Measurements from ENCODE around the gene PDE6C. TPM values are rescaled to one million over a fixed set of nuclear protein-coding genes. Genes with fewer than 3 reads are reported as not detected.

The PDE6C gene
- total RNA-seq, 2 donors from 2014 or later: not detected

DNA sequence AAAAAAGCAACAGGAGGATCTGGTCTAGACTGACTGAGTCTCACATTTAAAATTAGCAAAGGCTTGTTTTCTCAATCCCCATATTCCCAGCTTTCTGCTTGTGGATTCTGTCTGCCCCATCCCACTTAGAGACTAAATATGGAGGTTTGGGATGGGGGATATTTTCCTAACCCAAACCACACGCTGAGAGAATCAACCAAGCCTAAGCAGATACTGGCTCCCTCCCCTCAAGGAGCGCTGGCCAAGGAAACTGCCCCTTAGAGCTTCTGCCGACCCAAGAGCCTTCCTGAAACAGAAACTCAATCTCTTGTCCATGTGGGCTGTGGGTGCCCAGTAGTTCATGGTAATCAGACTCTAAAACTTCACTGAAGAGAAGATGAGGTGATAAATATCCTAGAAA, 42.0 kb upstream of the PDE6C start:
- H3K4me3 ChIP-seq: no peak overlapping the region
- DNase-seq (ENCODE audit: low spot score) (no peak), ATAC-seq (ENCODE audit: insufficient number of reproducible peaks, low FRiP score, low read depth) (no peak)
- no peak overlapping the region for H3K27ac ChIP-seq
- no peak for TF ChIP-seq CTCF (IDR thresholded peaks at IDR 0.05)
- peaks cover 7% of the 10 kb centered on the region for H3K27me3 ChIP-seq (replicated peaks; ENCODE audit: insufficient read depth)
- H3K36me3 ChIP-seq: no peaks in the 10 kb centered on the region
- H3K4me1 ChIP-seq (ENCODE audit: control insufficient read depth in 1 of 2, low read depth in 2 of 2): peaks cover 7 to 20% of the 10 kb centered on the region in 2 donors
- H3K9me3 ChIP-seq: no peaks in the 10 kb centered on the region

DNA sequence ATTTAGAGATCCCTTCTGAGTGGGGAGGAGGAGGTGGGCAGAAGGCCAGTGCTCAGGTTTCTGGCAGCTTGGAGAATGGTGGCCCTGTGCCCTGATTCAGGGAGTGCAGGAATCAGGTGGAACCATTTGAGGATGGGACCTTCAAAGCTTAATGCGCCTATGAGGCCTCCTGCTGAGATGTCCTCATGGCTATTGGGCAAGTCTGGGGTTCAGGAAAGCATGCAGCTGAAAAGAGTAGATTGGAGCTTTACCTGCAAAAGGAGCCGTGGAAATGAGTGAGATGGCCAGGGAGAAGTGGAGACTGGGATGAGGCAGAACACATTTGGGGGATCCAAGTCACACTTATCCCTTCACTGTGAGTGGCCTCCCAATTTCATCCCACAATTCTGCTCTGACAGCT, 39.7 kb upstream of the PDE6C start:
- no peaks in the 10 kb centered on the region for H3K9me3 ChIP-seq
- ATAC-seq (ENCODE audit: insufficient number of reproducible peaks, low FRiP score, low read depth) (no peak), DNase-seq (ENCODE audit: low spot score) (no peak)
- peaks cover 0 to 4% of the 10 kb centered on the region in 2 donors for H3K4me1 ChIP-seq (ENCODE audit: control insufficient read depth in 1 of 2, low read depth in 2 of 2)
- H3K36me3 ChIP-seq: no peaks in the 10 kb centered on the region
- no peak for TF ChIP-seq CTCF (IDR thresholded peaks at IDR 0.05)
- peaks cover 7% of the 10 kb centered on the region for H3K27me3 ChIP-seq (replicated peaks; ENCODE audit: insufficient read depth)
- H3K27ac ChIP-seq: no peak overlapping the region
- H3K4me3 ChIP-seq: no peak overlapping the region

DNA sequence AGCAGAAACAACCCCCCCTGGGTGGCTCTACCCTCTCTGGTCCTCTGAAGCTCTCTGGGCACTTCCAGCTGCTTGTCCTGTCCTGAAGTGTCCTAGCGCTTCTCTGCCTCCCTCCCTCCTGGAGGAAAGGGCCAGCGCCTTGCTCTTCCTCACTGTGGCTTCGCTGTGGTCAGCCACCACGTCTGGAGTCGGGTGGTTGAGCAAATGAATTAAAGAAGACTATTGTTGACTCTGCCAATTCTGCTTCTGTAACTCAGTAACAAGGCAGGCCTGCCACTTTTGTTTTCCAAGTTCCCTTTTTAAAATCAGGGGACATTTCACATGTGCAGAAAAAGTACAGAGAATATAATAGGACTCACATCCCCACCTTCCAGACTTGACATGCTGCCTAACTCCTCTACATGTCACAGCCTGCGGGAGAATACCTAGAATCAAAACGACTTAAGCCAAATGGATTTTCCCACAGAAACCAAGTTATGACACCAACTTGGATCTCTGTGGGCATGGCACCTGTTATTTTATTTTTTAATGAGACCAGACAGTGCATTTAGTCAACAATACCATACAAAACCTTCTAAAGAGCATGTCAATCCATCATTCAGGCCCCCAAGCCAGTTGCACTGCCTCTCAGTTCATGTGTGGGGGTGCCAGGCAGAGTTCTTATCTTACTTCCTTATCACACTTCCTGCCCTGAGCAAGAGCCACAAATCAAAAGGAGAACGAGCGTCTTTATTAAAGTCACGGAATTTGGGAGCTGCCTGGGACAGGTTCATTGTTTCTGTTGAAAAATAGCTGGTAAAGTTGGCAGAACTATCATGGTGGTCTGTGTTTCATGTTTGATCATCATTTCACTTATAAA, 39.1 kb upstream of the PDE6C start:
- no peak for DNase-seq (ENCODE audit: low spot score)
- Histone ChIP-seq H3K27ac (no peak overlapping the region), H3K4me1 (ENCODE audit: control insufficient read depth in 1 of 2, low read depth in 2 of 2) (no peaks in the 10 kb centered on the region), H3K9me3 (no peaks in the 10 kb centered on the region), H3K4me3 (no peak overlapping the region), H3K27me3 (replicated peaks; ENCODE audit: insufficient read depth) (peaks cover 5% of the 10 kb centered on the region), H3K36me3 (no peaks in the 10 kb centered on the region)
- no peak for TF ChIP-seq CTCF (IDR thresholded peaks at IDR 0.05)
- no peak for ATAC-seq (ENCODE audit: insufficient number of reproducible peaks, low FRiP score, low read depth)

DNA sequence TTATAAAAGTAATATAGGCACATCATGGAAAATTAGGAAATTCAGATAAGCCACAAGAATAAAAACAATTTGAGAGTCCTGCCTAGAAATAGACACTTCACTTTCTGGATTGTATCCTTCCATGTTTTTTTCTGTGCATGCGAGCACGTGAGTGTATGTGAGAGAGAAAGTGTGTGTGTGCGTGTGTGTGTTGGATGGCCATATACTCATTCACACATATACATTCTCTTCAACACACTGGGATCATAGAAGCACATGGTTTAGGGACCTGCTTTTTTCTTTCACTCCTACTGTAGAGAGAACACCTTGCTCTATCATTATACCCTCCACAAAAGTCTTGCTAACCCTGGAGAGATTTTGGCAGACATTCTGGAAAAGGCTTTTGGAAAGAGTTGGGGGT, 38.4 kb upstream of the PDE6C start:
- no peak for DNase-seq (ENCODE audit: low spot score)
- no peaks in the 10 kb centered on the region for H3K36me3 ChIP-seq
- H3K27ac ChIP-seq: no peak overlapping the region
- TF ChIP-seq CTCF (IDR thresholded peaks at IDR 0.05): no peak
- H3K4me1 ChIP-seq (ENCODE audit: control insufficient read depth in 1 of 2, low read depth in 2 of 2): no peaks in the 10 kb centered on the region
- H3K4me3 ChIP-seq: no peak overlapping the region
- no peak for ATAC-seq (ENCODE audit: insufficient number of reproducible peaks, low FRiP score, low read depth)
- no peaks in the 10 kb centered on the region for H3K9me3 ChIP-seq
- no peaks in the 10 kb centered on the region for H3K27me3 ChIP-seq (replicated peaks; ENCODE audit: insufficient read depth)

- Histone ChIP-seq H3K27me3 (replicated peaks; ENCODE audit: insufficient read depth) (no peaks in the 10 kb centered on the region), H3K4me3 (no peak overlapping the region), H3K36me3 (no peaks in the 10 kb centered on the region), H3K9me3 (no peaks in the 10 kb centered on the region), H3K27ac (no peak overlapping the region), H3K4me1 (ENCODE audit: control insufficient read depth in 1 of 2, low read depth in 2 of 2) (no peaks in the 10 kb centered on the region)
- no peak for TF ChIP-seq CTCF (IDR thresholded peaks at IDR 0.05)
- DNase-seq (ENCODE audit: low spot score) (no peak), ATAC-seq (ENCODE audit: insufficient number of reproducible peaks, low FRiP score, low read depth) (no peak)
These were observed 35.4 kb upstream of the PDE6C start for GRCh38 chr10:93576888-93577287.

Data from thoracic aorta (tissue), 2 donors.